Uterus (tissue), 2 donors: ENCODE data around the gene NDUFA13.

Source experiments
- POLR2A ChIP-seq, 2 donors: fragments of 450-650 bp; IDR thresholded peaks; one replicate each; pipeline ENCODE4 v1.6.1; 2016; ENCODE audit warnings: antibody characterized with exemption in 2 of 2, mild to moderate bottlenecking in 1 of 2, moderate library complexity in 1 of 2
- TF ChIP-seq, protein P1 (sequence below), 4 experiments: fragments of 200-600 bp in 2 of 4; fragments of 450-650 bp in 2 of 4; sonication (generic) in 2 of 4; IDR thresholded peaks; one replicate each; pipeline ENCODE4 v1.5.1; 2016 to 2019; ENCODE audit warnings: antibody characterized with exemption in 4 of 4, mild to moderate bottlenecking in 2 of 4, moderate library complexity in 1 of 4

DNA sequence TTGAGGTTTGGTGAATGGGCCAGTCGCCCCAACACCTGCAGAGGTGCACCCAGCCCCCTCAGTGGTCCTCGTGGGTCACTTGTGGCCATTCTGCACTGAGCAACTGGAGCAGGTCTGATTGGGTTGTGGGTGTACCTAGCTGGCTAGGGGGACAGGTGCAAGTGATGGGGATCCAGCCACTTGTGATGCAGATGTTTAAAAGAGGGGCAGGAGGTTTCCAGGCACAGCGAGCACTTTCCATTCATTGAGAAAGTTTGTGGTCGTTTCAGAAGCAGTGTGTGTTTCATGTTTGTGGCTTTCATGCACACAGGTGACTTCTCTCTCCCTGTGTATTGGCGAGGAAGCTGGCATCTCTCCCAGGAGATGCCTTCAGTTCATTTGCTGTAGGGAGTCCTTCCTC lies 35.3 kb upstream of the NDUFA13 start:
- no peak for TF ChIP-seq POLR2A (IDR thresholded peaks at IDR 0.05)
- TF ChIP-seq, protein P1, sequence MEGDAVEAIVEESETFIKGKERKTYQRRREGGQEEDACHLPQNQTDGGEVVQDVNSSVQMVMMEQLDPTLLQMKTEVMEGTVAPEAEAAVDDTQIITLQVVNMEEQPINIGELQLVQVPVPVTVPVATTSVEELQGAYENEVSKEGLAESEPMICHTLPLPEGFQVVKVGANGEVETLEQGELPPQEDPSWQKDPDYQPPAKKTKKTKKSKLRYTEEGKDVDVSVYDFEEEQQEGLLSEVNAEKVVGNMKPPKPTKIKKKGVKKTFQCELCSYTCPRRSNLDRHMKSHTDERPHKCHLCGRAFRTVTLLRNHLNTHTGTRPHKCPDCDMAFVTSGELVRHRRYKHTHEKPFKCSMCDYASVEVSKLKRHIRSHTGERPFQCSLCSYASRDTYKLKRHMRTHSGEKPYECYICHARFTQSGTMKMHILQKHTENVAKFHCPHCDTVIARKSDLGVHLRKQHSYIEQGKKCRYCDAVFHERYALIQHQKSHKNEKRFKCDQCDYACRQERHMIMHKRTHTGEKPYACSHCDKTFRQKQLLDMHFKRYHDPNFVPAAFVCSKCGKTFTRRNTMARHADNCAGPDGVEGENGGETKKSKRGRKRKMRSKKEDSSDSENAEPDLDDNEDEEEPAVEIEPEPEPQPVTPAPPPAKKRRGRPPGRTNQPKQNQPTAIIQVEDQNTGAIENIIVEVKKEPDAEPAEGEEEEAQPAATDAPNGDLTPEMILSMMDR (IDR thresholded peaks at IDR 0.05), result no peak
